Keratinocyte (primary cell): Measurements from ENCODE around the gene OTUD7B.

ENCODE experiments used
- EZH2 ChIP-seq: IDR thresholded peaks from one replicate; pipeline ENCODE4 v1.6.1; 2012; ENCODE audit warnings: inconsistent platforms, mild to moderate bottlenecking, low read length, moderate library complexity
- TF ChIP-seq, protein P1 (sequence below), 3 experiments: IDR thresholded peaks in 1 of 3; conservative IDR thresholded peaks in 1 of 3; optimal IDR thresholded peaks in 1 of 3; 2 replicates in 2 of 3; 3 replicates in 1 of 3; pipeline versions ENCODE3 to v1.5.1; 2011; ENCODE audit warnings: low read length in 3 of 3, mild to moderate bottlenecking in 3 of 3, moderate library complexity in 2 of 3, control low read depth in 1 of 3, inconsistent platforms in 1 of 3; ENCODE audit not compliant: insufficient read depth in 2 of 3; ENCODE audit errors: extremely low read depth in 1 of 3

GRCh38 chr1:149899460-149900284 is 110.9 kb downstream of the OTUD7B start, which contains the start of gene BOLA1:
- TF ChIP-seq, protein P1, sequence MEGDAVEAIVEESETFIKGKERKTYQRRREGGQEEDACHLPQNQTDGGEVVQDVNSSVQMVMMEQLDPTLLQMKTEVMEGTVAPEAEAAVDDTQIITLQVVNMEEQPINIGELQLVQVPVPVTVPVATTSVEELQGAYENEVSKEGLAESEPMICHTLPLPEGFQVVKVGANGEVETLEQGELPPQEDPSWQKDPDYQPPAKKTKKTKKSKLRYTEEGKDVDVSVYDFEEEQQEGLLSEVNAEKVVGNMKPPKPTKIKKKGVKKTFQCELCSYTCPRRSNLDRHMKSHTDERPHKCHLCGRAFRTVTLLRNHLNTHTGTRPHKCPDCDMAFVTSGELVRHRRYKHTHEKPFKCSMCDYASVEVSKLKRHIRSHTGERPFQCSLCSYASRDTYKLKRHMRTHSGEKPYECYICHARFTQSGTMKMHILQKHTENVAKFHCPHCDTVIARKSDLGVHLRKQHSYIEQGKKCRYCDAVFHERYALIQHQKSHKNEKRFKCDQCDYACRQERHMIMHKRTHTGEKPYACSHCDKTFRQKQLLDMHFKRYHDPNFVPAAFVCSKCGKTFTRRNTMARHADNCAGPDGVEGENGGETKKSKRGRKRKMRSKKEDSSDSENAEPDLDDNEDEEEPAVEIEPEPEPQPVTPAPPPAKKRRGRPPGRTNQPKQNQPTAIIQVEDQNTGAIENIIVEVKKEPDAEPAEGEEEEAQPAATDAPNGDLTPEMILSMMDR (optimal IDR thresholded peaks at IDR 0.05 in 1 of 3, IDR thresholded peaks at IDR 0.05 in 1 of 3, conservative IDR thresholded peaks at IDR 0.05 in 1 of 3; ENCODE audit: extremely low read depth in 1 of 3, insufficient read depth in 2 of 3, low read length in 3 of 3), result no peak
- no peak for TF ChIP-seq EZH2
